ENCODE results near the gene COL23A1. TPM values are rescaled to one million over a fixed set of nuclear protein-coding genes. Genes with fewer than 3 reads are reported as not detected.

COL23A1 gene
- total and polyA plus RNA-seq, 2 donors (not counting 1 experiment from before 2014, with no cell fraction given) = 0.20 TPM; not detected in 1

DNA sequence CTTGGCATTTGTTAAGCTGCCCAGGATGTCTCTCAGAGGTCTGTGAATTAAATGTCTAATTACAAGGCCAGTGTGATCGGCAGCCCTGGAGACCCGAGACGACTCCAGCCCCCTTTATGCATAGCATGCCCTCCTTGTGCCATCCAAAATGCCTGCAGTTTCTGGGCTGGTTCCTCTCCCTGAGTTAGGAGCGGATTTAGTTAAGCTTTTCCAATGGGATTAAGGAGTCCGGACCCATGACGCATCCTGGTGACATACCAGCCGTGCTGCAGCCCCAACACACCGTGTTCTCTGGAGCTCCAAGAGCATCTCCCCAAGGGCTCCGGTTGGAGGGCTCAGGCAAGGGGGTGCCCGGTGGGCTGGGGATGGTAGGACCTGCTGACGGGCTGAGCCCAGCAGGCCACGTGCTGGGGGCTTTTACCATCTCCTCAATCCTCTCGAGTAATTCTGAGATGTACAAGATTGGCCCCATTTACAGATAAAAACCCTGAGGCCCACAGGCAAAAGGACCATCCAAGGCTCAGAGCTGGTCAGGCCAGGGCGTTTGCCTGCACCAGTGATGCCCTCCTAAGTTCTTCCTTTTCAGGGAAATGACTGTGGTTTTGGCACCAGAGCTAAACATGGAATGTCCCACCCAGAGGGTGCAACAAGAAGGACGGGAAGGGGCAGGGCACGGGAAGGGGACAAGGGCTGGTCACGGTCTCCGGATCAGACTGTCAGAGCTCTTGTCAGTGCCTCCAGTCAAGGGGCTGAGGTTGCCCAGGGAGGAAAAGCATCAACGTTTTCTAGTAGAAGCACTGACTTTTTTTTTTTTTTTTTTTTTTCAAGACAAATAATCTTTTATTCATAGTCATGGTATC is 275.0 kb downstream of the COL23A1 start:
- Mint-ChIP-seq H3K27ac (no peak overlapping the region), H3K9me3 (ENCODE audit: insufficient read depth) (no peaks in the 10 kb centered on the region), H3K4me1 (no peaks in the 10 kb centered on the region), H3K4me3 (no peak overlapping the region), H3K27me3 (no peaks in the 10 kb centered on the region)
- ChIA-PET POLR2A (no interaction called here), CTCF (no interaction called here)
- Histone ChIP-seq H3K4me3 (ENCODE audit: control extremely low read depth in 1 of 5, extremely low read depth in 1 of 5, insufficient read depth in 1 of 5, low read depth in 2 of 5, low read length in 4 of 5) (no peak overlapping the region), H2AFZ (ENCODE audit: insufficient read depth, low read depth, low read length, poor library complexity, severe bottlenecking) (no peak overlapping the region), H3K9ac (ENCODE audit: low read length) (no peak overlapping the region), H3K79me2 (ENCODE audit: control insufficient read depth, insufficient read depth, low read length) (no peaks in the 10 kb centered on the region), H4K20me1 (ENCODE audit: control insufficient read depth, insufficient read depth, low read length, poor library complexity, severe bottlenecking) (no peaks in the 10 kb centered on the region), H3K9me3 (ENCODE audit: control extremely low read depth in 1 of 3, control insufficient read depth in 2 of 3, insufficient read depth in 1 of 3, low read length in 2 of 3) (peaks cover 0 to 18% (median 0%) of the 10 kb centered on the region in 3 donors), H3K27ac (ENCODE audit: low read length in 2 of 2) (no peak overlapping the region), H3K27me3 (replicated peaks in 1 of 4; ENCODE audit: control extremely low read depth in 1 of 4, control insufficient read depth in 3 of 4, insufficient read depth in 4 of 4, low read length in 3 of 4) (no peaks in the 10 kb centered on the region), H3K4me2 (replicated peaks; ENCODE audit: low read depth, low read length, poor library complexity, severe bottlenecking) (no peak overlapping the region), H3K4me1 (ENCODE audit: control insufficient read depth in 2 of 2, insufficient read depth in 2 of 2, low read length in 2 of 2) (no peaks in the 10 kb centered on the region), H3K36me3 (replicated peaks in 1 of 2; ENCODE audit: control extremely low read depth in 1 of 2, control insufficient read depth in 1 of 2, extremely low read depth in 1 of 2, insufficient read depth in 2 of 2, low read length in 1 of 2) (no peaks in the 10 kb centered on the region)
- intact Hi-C loops (cut with micrococcal nuclease) = no loop called here
- ATAC-seq (ENCODE audit: low read depth) (no peak), DNase-seq (no peak)
- no peak for TF ChIP-seq EZH2 (IDR thresholded peaks at IDR 0.05; ENCODE audit: borderline replicate concordance, insufficient read depth, low read depth, low read length, poor library complexity, severe bottlenecking)
- TF ChIP-seq CTCF (IDR thresholded peaks at IDR 0.05) = no peak
- 93% methylated on average over 18 of the region's 19 CpGs for WGBS (ENCODE audit: insufficient coverage)

- no peaks in the 10 kb centered on the region for H3K27me3 Mint-ChIP-seq
- DNase-seq = no peak
- H3K4me3 ChIP-seq (ENCODE audit: control extremely low read depth in 1 of 5, extremely low read depth in 1 of 5, insufficient read depth in 1 of 5, low read depth in 2 of 5, low read length in 4 of 5) = no peak overlapping the region
- H2AFZ ChIP-seq (ENCODE audit: insufficient read depth, low read depth, low read length, poor library complexity, severe bottlenecking) = no peak overlapping the region
- WGBS (ENCODE audit: insufficient coverage) = 97% methylated on average over 15 of the region's 17 CpGs
- H3K4me3 Mint-ChIP-seq = no peak overlapping the region
- H3K9me3 Mint-ChIP-seq (ENCODE audit: insufficient read depth) = no peaks in the 10 kb centered on the region
- H3K4me1 Mint-ChIP-seq = no peaks in the 10 kb centered on the region
- H3K79me2 ChIP-seq (ENCODE audit: control insufficient read depth, insufficient read depth, low read length) = no peaks in the 10 kb centered on the region
- ChIA-PET POLR2A (no interaction called here), CTCF (no interaction called here)
- TF ChIP-seq CTCF (IDR thresholded peaks at IDR 0.05) (no peak), EZH2 (IDR thresholded peaks at IDR 0.05; ENCODE audit: borderline replicate concordance, insufficient read depth, low read depth, low read length, poor library complexity, severe bottlenecking) (no peak)
- no peaks in the 10 kb centered on the region for H4K20me1 ChIP-seq (ENCODE audit: control insufficient read depth, insufficient read depth, low read length, poor library complexity, severe bottlenecking)
- no peak overlapping the region for H3K4me2 ChIP-seq (replicated peaks; ENCODE audit: low read depth, low read length, poor library complexity, severe bottlenecking)
- no peaks in the 10 kb centered on the region for H3K36me3 ChIP-seq (replicated peaks in 1 of 2; ENCODE audit: control extremely low read depth in 1 of 2, control insufficient read depth in 1 of 2, extremely low read depth in 1 of 2, insufficient read depth in 2 of 2, low read length in 1 of 2)
- H3K9ac ChIP-seq (ENCODE audit: low read length) = no peak overlapping the region
- no peaks in the 10 kb centered on the region for H3K27me3 ChIP-seq (replicated peaks in 1 of 4; ENCODE audit: control extremely low read depth in 1 of 4, control insufficient read depth in 3 of 4, insufficient read depth in 4 of 4, low read length in 3 of 4)
- H3K4me1 ChIP-seq (ENCODE audit: control insufficient read depth in 2 of 2, insufficient read depth in 2 of 2, low read length in 2 of 2) = no peaks in the 10 kb centered on the region
- intact Hi-C loops (cut with micrococcal nuclease) = no loop called here
- peaks cover 0 to 14% (median 0%) of the 10 kb centered on the region in 3 donors for H3K9me3 ChIP-seq (ENCODE audit: control extremely low read depth in 1 of 3, control insufficient read depth in 2 of 3, insufficient read depth in 1 of 3, low read length in 2 of 3)
- H3K27ac ChIP-seq (ENCODE audit: low read length in 2 of 2) = no peak overlapping the region
- no peak for ATAC-seq (ENCODE audit: low read depth)
- no peak overlapping the region for H3K27ac Mint-ChIP-seq
Measured at GRCh38 chr5:178314061-178314660, 276.0 kb downstream of the COL23A1 start.

Measured in B cell (primary cell).